Left ventricle myocardium superior (tissue), 1 donor: Measurements from ENCODE around the gene HMGXB4. TPM values are rescaled to one million over a fixed set of nuclear protein-coding genes. Genes with fewer than 3 reads are reported as not detected.

ENCODE experiments used
- ATAC-seq: fragments of 200-7000 bp; cut with Tn5 transposase; one replicate; pipeline ENCODE4 v1.9.1; 2020; ENCODE audit warnings: mild to moderate bottlenecking, moderate library complexity
- DNase-seq: peaks from one replicate; pipeline ENCODE4 v3.0.0-alpha.2; 2020
- intact Hi-C: fragments of 100-400 bp; cut with micrococcal nuclease; formaldehyde crosslinking; loops from one replicate; pipeline ENCODE4 v1.11.0; 2022
- total RNA-seq: library from RNA; stranded (reverse); fragmentation: NEBNext Ultra II Directional; extraction: Animal tissue kit (Norgen Biotek cat#: 25700); gene quantifications from one replicate; pipeline ENCODE4 v1.2.1, GENCODE V29; 2021
- donor health status: DM: no; HTN: yes; CAD: no; lungs with severe emphysema.

The HMGXB4 gene
- total RNA-seq, 1 donor from 2014 or later = 10.5 TPM

- DNase-seq (peak; percentile 18), ATAC-seq (no peak)
- intact Hi-C loops = no loop called here
Measured at GRCh38 chr22:35319244-35319985, 62.1 kb downstream of the HMGXB4 start.

GRCh38 chr22:35322126-35322525, 64.8 kb downstream of the HMGXB4 start:
- intact Hi-C loops = no loop called here
- DNase-seq (peak; percentile 63), ATAC-seq (peak; percentile 85)

GRCh38 chr22:35322893-35323292, 65.6 kb downstream of the HMGXB4 start:
- DNase-seq (no peak), ATAC-seq (no peak)
- intact Hi-C loops = no loop called here

DNA sequence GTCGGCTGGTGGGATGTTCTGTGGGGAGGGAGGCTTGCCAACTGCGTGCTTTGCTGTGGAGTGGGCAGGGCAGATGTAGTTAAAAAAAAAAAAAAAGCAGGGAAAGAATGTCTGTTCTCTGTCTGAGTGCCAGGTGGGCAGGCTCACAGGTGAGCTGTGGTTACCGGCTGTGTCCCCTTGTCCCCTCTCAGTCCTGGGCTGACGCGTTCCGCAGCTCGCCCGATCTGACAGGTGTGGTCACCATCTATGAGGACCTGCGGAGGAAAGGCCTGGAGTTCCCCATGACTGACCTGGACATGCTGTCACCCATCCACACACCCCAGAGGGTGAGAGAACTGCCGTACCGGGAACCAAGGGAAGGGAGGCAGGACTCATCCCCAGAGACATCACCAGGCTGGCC, 66.0 kb downstream of the HMGXB4 start:
- intact Hi-C loops = no loop called here
- DNase-seq (no peak), ATAC-seq (no peak)

- DNase-seq (no peak), ATAC-seq (no peak)
- intact Hi-C loops = no loop called here
Measured at GRCh38 chr22:35324067-35324466, 66.8 kb downstream of the HMGXB4 start.

GRCh38 chr22:35324762-35325161, 67.5 kb downstream of the HMGXB4 start:
- ATAC-seq = no peak
- intact Hi-C loops = no loop called here
- DNase-seq = no peak

GRCh38 chr22:35325209-35325608, 67.9 kb downstream of the HMGXB4 start:
- DNase-seq = no peak
- ATAC-seq = no peak
- intact Hi-C loops = no loop called here

- peak; percentile 27 for DNase-seq
- intact Hi-C loops = no loop called here
- no peak for ATAC-seq
Measured at GRCh38 chr22:35326854-35327562, 69.7 kb downstream of the HMGXB4 start.

- DNase-seq (peak; percentile 26), ATAC-seq (no peak)
- intact Hi-C loops = no loop called here
Measured at GRCh38 chr22:35327690-35328471, 70.6 kb downstream of the HMGXB4 start.

DNA sequence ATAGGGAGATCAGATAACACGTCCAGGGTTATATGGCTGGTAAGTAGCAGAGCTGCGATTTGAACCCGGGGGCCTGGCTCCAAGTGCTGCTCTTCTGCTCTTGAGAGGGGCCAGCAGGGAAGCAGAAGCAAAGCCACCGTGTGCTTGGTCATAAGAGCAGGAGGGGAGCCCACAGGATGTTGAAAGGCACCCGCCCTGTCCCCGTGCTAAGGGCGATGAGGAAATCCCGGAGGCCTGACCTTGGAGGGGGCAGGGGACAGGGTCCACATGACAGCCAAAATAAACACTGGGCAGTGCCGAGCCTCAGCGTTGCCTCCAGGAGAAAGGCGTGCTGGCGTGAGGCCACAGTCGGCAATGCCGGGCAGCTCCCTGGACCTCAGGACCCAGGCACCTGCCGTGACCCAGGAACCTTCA, 71.2 kb downstream of the HMGXB4 start:
- ATAC-seq (peak; percentile 16), DNase-seq (peak; percentile 47)
- intact Hi-C loops = no loop called here

GRCh38 chr22:35329114-35329847, 72.0 kb downstream of the HMGXB4 start:
- intact Hi-C loops = no loop called here
- ATAC-seq = no peak
- DNase-seq = no peak

DNA sequence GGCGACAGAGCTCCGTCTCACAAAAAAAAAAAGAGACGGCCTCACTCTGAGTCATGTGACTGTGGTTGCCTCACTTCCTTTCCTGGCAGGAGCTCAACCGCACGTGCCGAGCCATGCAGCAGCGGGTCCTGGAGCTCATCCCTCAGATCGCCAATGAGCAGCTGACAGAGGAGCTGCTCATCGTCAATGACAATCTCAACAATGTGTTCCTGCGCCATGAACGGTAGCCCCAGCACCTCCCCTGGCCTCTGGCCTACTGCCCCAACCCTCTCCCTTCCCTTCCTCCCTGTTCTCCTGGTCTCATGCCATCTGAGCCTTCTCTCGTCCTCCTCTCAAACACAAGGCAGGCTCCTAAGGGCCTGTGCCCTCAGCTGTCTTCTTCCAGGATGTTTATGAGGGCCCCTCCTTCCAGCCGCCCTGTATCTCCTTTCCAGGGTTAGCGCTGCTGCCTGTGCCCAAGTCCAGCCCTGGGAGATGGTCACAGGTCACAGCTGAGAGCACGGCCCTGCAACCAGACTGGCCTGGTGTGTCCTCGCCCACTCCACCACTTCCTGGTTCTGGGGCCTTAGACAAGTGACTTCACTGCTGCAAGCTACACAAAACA, 73.1 kb downstream of the HMGXB4 start:
- intact Hi-C loops = no loop called here
- peak; percentile 91 for DNase-seq
- ATAC-seq = peak; percentile 89

DNA sequence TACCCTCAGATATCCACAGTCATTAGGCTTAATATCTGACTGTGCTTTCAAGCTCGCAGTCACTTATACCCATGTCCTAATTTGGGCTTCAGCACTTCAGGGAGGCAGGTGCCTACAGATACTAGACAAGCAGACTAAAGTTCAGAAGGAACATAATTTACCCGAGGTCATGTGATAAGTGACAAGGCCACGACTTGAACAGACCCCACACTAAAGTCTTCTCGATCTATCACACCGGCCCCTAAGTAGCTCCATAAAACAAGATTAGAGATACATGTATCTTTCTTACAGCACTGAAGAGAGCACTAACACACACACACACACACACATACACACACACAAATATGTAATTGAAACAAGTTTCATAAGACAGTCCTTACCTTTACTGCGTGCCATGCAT, 75.0 kb downstream of the HMGXB4 start:
- intact Hi-C loops = no loop called here
- ATAC-seq (peak; percentile 3), DNase-seq (no peak)

- no peak for ATAC-seq
- intact Hi-C loops = no loop called here
- no peak for DNase-seq
Measured at GRCh38 chr22:35333220-35333619, 75.9 kb downstream of the HMGXB4 start.

DNA sequence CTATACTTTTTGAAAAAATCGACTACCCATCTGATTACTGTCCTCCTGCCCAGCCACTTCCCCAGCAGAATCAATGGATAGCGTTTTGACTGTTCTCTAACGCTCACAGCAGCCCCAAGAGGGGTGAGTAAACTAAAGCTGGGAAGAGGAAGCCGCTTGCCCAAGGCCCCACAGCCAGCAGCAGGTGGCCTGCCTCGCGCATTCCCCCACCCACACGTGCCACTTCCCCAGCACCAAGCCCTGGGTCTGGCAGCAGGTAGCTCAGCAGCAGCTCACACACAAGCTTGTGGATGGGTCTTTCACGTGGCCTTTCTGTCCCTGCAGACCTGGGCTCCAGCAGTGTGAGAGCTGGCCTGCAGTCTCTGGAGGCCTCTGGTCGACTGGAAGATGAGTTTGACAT, 76.7 kb downstream of the HMGXB4 start:
- ATAC-seq = no peak
- no peak for DNase-seq
- intact Hi-C loops = no loop called here

DNA sequence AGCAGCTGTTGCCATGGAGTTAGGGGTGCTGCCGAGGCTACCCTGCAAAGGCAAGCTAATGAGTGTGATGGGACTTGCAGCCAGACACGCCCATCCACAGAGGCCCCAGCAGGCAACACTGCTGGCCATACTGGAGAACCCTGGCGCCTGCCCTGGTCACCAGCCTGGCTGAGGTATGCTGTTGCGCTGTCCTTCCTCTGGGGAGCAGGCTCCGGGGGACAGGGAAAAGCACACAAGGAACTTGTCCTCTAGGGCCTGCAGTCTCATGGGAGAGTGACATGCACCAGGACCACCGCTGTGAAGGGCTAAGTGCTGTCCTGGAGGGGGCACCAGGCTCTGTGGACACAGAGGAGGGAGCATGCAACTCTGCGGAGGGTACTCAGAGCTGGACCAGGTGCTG, 78.2 kb downstream of the HMGXB4 start:
- no peak for DNase-seq
- intact Hi-C loops = no loop called here
- no peak for ATAC-seq

DNA sequence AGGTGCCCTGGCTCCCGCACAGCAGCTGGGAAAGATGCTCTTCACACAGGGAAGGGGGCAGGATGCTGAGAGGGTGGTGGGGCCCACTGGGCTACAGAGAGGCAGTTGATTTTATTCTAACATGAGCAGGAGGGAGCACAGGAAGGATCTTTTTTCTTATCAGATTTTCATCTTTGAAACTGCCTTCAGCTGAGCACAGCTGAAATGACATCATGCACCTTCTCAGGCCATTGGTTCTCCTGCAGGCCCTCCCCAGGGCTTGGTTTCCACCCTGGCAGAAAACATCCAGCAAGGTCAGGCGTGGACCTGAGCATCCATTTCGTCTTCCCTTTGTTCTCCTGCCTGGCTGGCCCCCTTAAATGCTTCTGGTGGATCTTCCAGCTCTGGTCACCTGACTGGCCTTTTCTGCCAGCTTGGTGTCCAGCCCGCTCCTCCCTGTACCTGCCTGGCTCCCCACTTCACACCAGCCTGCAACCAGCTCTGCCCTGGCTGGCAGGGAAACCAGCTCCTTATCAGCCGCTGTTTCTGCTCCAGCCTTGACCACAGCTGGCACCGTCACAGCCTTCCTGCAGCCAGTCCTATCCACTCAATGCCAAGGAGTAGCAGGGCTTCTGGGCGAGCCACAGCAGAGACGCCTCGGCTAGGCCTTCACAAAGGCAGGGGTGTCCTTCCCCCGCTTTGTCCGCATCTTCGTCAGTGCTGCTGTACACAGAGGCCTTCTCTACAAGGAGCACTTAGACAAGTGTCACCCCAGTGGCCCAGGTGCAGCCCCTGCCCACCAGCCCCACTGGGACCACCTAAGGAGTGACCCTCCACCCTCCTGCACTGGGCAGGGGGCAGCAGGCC, 78.9 kb downstream of the HMGXB4 start:
- intact Hi-C loops = no loop called here
- DNase-seq = peak; percentile 83
- peak; percentile 85 for ATAC-seq

GRCh38 chr22:35337932-35338331, 80.6 kb downstream of the HMGXB4 start:
- ATAC-seq = no peak
- intact Hi-C loops = no loop called here
- peak; percentile 26 for DNase-seq
